Activated T-cell treated with anti-CD3 and anti-CD28 coated beads, Interleukin-2, amount 50 U/mL, for 72 hours (primary cell): ENCODE data around the gene DGUOK. TPM values are rescaled to one million over a fixed set of nuclear protein-coding genes. Genes with fewer than 3 reads are reported as not detected.

ENCODE experiments used
- ATAC-seq, 2 donors: fragments of 150-1000 bp; cut with Tn5 transposase; replicated peaks in 1 of 2; 2 replicates each; pipeline ENCODE4 v1.10.0; 2021; ENCODE audit warnings: moderate library complexity in 2 of 2, mild to moderate bottlenecking in 1 of 2
- DNase-seq, 2 donors: peaks; one replicate each; pipeline ENCODE4 v3.0.0; 2021 to 2022; ENCODE audit warnings: mixed read lengths in 1 of 2
- H3K27ac Mint-ChIP-seq: one replicate; pipeline ENCODE4 v1.8.0; 2022; ENCODE audit warnings: mild to moderate bottlenecking, moderate library complexity, mixed read lengths
- H3K27me3 Mint-ChIP-seq: one replicate; pipeline ENCODE4 v1.8.0; 2022; ENCODE audit warnings: low read depth, mixed read lengths
- H3K36me3 Mint-ChIP-seq, 2 donors: one replicate each; pipeline ENCODE4 v1.8.0; 2022; ENCODE audit warnings: mixed read lengths in 2 of 2, mild to moderate bottlenecking in 1 of 2; ENCODE audit not compliant: insufficient read depth in 2 of 2
- H3K4me1 Mint-ChIP-seq: one replicate; pipeline ENCODE4 v1.8.0; 2022; ENCODE audit warnings: low read depth, mixed read lengths
- H3K4me3 Mint-ChIP-seq, 2 donors: one replicate each; pipeline ENCODE4 v1.8.0; 2022; ENCODE audit warnings: mild to moderate bottlenecking in 2 of 2, mixed read lengths in 2 of 2, moderate library complexity in 2 of 2
- H3K9me3 Mint-ChIP-seq, 2 donors: one replicate each; pipeline ENCODE4 v1.8.0; 2022; ENCODE audit warnings: mixed read lengths in 2 of 2
- total RNA-seq, 2 donors: library from RNA; stranded (reverse); gene quantifications; one replicate each; pipeline ENCODE4 v1.2.3, GENCODE V29; 2022

DGUOK gene
- total RNA-seq, 2 donors from 2014 or later: 110 to 119 TPM

- no peak overlapping the region for H3K27ac Mint-ChIP-seq
- H3K36me3 Mint-ChIP-seq: no peaks in the 10 kb centered on the region
- no peak for DNase-seq
- ATAC-seq: no peak
- no peak overlapping the region for H3K4me3 Mint-ChIP-seq
- H3K4me1 Mint-ChIP-seq: peaks cover 11% of the 10 kb centered on the region
- H3K9me3 Mint-ChIP-seq: no peaks in the 10 kb centered on the region
- H3K27me3 Mint-ChIP-seq: peaks cover 8% of the 10 kb centered on the region
Measured at GRCh38 chr2:73906847-73907505, 19.7 kb upstream of the DGUOK start.

DNA sequence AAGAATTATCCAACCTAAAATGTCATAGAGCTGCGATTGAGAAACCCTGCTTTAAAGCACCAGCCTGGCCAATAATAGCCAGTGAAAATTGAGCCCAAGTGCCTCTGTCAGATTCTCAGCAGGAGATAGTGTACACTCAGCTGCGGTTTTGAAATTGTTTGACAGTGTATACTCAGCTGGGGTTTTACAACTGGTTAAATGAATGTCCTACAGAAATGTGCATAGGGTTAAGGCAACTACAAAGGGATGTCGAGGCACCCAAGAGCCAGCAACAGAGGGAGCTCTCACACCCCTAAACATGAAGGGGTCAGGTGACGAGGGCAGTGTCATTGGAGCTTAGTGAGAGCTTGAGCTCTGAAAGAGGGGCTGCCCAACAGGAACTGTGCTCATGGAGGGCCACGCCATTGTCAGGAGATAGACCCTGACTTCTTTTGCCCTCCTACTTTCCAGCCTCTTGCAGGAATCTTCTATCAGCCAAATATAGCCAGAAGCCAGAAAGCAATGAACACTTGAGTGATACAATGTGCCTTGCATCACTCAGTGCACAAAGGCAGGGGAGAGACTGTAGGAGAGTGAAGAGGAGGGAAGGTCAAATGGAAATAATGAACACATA, 18.7 kb upstream of the DGUOK start:
- Mint-ChIP-seq H3K36me3 (no peaks in the 10 kb centered on the region), H3K27ac (no peak overlapping the region), H3K4me3 (no peak overlapping the region)

GRCh38 chr2:73908689-73909652, 17.7 kb upstream of the DGUOK start:
- H3K27me3 Mint-ChIP-seq: no peaks in the 10 kb centered on the region
- H3K9me3 Mint-ChIP-seq: no peaks in the 10 kb centered on the region
- H3K36me3 Mint-ChIP-seq: no peaks in the 10 kb centered on the region
- DNase-seq: no peak
- no peak overlapping the region for H3K27ac Mint-ChIP-seq
- H3K4me3 Mint-ChIP-seq: no peak overlapping the region
- no peak for ATAC-seq
- peaks cover 11% of the 10 kb centered on the region for H3K4me1 Mint-ChIP-seq

More for the DNA sequence above, 18.7 kb upstream of the DGUOK start:
- Mint-ChIP-seq H3K9me3 (no peaks in the 10 kb centered on the region), H3K27me3 (no peaks in the 10 kb centered on the region), H3K4me1 (peaks cover 11% of the 10 kb centered on the region)
- peak; percentile 97 for ATAC-seq
- DNase-seq: peak; percentile 62 to 64

GRCh38 chr2:73910873-73911547, 15.7 kb upstream of the DGUOK start:
- Mint-ChIP-seq H3K27me3 (no peaks in the 10 kb centered on the region), H3K36me3 (no peaks in the 10 kb centered on the region), H3K4me3 (no peak overlapping the region), H3K27ac (no peak overlapping the region), H3K4me1 (peaks cover 11% of the 10 kb centered on the region), H3K9me3 (no peaks in the 10 kb centered on the region)
- ATAC-seq (no peak), DNase-seq (no peak)

DNA sequence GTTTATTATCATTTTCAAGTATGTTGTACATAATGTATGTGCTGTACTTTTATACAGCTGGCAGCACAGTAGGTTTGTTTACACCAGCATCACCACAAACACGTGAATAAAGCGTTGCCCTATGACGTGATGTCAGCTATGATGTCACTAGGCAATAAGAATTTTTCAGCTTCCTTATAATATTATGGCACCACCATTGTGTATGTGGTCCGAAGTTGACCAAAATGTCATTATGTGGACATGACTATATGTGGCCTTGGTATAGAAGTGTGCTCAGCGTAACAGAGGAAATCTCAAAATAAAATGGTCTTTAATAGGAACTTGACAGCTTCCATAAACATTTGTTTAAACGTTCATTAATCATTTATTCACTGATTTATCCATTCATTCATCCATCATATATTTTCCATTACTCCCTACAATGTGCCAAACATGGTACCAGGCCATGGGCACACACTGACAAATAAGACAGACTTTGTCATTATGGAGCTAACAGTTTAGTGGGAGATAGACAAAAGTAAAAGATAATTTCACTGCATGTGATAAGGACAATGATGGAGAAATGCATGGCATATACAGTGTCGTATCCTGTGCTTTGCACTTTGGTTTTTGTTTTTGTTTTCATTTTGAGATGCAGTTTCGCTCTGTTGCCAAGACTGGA, 15.0 kb upstream of the DGUOK start:
- Mint-ChIP-seq H3K36me3 (no peaks in the 10 kb centered on the region), H3K9me3 (no peaks in the 10 kb centered on the region), H3K4me3 (no peak overlapping the region), H3K4me1 (peaks cover 11% of the 10 kb centered on the region), H3K27ac (no peak overlapping the region), H3K27me3 (no peaks in the 10 kb centered on the region)
- no peak for ATAC-seq
- no peak for DNase-seq

DNA sequence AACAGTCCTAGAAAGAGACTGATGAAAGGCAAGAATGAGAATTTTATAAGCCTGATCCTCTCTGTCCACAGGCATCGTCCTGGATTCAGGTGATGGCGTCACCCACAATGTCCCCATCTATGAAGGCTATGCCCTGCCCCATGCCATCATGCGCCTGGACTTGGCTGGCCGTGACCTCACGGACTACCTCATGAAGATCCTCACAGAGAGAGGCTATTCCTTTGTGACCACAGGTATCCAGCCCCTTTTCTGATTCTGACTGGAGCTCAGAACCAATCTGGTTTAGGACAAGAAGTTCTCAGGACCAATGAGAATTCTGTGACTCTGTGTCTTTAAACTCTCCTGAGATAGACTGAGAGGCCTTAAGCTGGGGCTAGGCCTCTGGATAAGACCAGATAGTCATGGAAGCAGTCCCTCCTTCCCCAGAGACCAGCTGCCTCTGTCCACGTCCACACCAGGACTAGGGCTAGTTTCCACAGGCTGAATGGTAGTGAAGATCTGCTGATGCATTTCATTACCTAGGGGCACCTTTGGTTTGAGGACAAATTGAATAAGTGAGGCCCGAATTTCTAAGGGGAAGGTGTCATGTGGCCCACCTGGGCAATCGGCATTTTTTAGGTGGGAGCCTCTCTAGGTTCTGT, 13.1 kb upstream of the DGUOK start:
- DNase-seq (no peak), ATAC-seq (no peak)
- no peak overlapping the region for H3K27ac Mint-ChIP-seq
- no peaks in the 10 kb centered on the region for H3K36me3 Mint-ChIP-seq
- no peak overlapping the region for H3K4me3 Mint-ChIP-seq
- H3K9me3 Mint-ChIP-seq: no peaks in the 10 kb centered on the region
- H3K27me3 Mint-ChIP-seq: peaks cover 9% of the 10 kb centered on the region
- no peaks in the 10 kb centered on the region for H3K4me1 Mint-ChIP-seq

DNA sequence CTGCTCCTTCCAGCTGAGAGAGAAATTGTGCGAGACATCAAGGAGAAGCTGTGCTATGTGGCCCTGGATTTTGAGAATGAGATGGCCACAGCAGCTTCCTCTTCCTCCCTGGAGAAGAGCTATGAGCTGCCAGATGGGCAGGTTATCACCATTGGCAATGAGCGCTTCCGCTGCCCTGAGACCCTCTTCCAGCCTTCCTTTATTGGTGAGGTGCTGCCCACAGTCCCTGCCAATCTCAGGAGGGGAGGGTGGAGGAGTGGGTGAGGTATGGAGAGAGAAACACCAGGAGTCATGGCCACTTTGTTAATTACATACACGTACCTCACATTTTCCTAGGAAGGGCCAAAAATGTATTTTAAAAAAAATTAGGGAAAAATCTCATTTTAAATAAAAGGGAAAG, 12.0 kb upstream of the DGUOK start:
- Mint-ChIP-seq H3K36me3 (no peaks in the 10 kb centered on the region), H3K27me3 (peaks cover 9% of the 10 kb centered on the region), H3K4me3 (no peak overlapping the region), H3K9me3 (no peaks in the 10 kb centered on the region), H3K27ac (no peak overlapping the region), H3K4me1 (no peaks in the 10 kb centered on the region)
- ATAC-seq (no peak), DNase-seq (no peak)

GRCh38 chr2:73915437-73915993, 11.2 kb upstream of the DGUOK start:
- no peaks in the 10 kb centered on the region for H3K9me3 Mint-ChIP-seq
- H3K4me3 Mint-ChIP-seq: no peak overlapping the region
- no peaks in the 10 kb centered on the region for H3K36me3 Mint-ChIP-seq
- ATAC-seq (no peak), DNase-seq (no peak)
- H3K27ac Mint-ChIP-seq: no peak overlapping the region
- peaks cover under 1% of the 10 kb centered on the region for H3K4me1 Mint-ChIP-seq
- H3K27me3 Mint-ChIP-seq: peaks cover 9% of the 10 kb centered on the region

- no peaks in the 10 kb centered on the region for H3K9me3 Mint-ChIP-seq
- no peak overlapping the region for H3K4me3 Mint-ChIP-seq
- no peaks in the 10 kb centered on the region for H3K36me3 Mint-ChIP-seq
- H3K27ac Mint-ChIP-seq: no peak overlapping the region
- H3K4me1 Mint-ChIP-seq: peaks cover 7% of the 10 kb centered on the region
- H3K27me3 Mint-ChIP-seq: peaks cover 9% of the 10 kb centered on the region
- DNase-seq: no peak
- no peak for ATAC-seq
Measured at GRCh38 chr2:73916666-73917065, 10.0 kb upstream of the DGUOK start.

GRCh38 chr2:73917296-73917695, 9.4 kb upstream of the DGUOK start:
- ATAC-seq (no peak), DNase-seq (no peak)
- no peak overlapping the region for H3K4me3 Mint-ChIP-seq
- no peaks in the 10 kb centered on the region for H3K9me3 Mint-ChIP-seq
- peaks cover 7% of the 10 kb centered on the region for H3K4me1 Mint-ChIP-seq
- H3K36me3 Mint-ChIP-seq: no peaks in the 10 kb centered on the region
- H3K27me3 Mint-ChIP-seq: peaks cover 9% of the 10 kb centered on the region
- H3K27ac Mint-ChIP-seq: no peak overlapping the region

DNA sequence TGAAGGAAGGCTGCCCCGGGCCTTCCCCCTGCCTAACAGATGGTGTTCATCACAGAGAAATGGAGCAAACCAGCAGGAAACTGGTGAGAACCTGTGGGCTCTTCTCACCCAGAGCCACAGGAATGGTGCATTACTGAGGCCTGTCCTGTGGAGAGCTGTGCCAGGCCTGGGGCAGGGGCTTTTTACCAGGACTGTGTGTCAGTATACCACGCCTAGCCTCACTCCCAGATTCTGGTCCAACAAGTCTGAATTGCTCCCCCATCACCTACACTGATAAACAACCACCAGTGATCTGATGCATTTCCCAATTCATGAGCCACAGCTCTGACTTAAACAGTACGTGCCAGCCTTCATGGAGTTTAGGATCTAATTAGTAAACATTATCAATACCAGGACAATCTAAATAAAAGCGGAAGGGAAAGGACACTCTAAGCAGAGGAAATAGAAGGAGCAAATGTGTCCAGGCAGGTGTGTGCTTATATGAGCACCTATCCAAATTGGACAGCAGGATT, 8.9 kb upstream of the DGUOK start:
- no peaks in the 10 kb centered on the region for H3K9me3 Mint-ChIP-seq
- DNase-seq (no peak), ATAC-seq (no peak)
- H3K27me3 Mint-ChIP-seq: peaks cover 9% of the 10 kb centered on the region
- peaks cover 8% of the 10 kb centered on the region for H3K4me1 Mint-ChIP-seq
- no peak overlapping the region for H3K27ac Mint-ChIP-seq
- H3K36me3 Mint-ChIP-seq: no peaks in the 10 kb centered on the region
- no peak overlapping the region for H3K4me3 Mint-ChIP-seq

DNA sequence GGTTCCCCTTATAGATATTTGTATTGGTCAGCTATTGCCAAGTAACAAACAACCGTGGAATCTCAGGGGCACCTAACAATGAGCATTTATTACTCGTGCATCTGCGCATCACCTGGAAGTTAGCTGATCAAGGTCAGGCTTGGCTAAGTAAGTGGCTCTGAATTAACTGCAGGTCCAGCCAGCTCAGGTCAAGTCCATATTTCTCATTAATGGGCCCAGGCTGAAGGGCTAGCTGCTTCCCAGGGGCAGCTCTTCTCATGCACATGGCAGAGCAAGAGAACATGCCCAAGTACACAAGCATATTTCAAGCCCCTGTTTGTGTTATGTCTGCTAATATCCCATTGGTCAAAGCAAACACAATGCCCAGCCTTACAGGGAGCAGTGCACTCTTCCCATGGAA, 7.8 kb upstream of the DGUOK start:
- DNase-seq: no peak
- Mint-ChIP-seq H3K36me3 (no peaks in the 10 kb centered on the region), H3K4me1 (peaks cover 14% of the 10 kb centered on the region), H3K27ac (no peak overlapping the region), H3K9me3 (no peaks in the 10 kb centered on the region), H3K4me3 (no peak overlapping the region), H3K27me3 (peaks cover 9% of the 10 kb centered on the region)
- ATAC-seq: no peak
